Nephron (organoid): ENCODE measurements around the gene MVP.

Source experiments
- H3K27ac Mint-ChIP-seq, 3 experiments: 2 replicates each; pipeline ENCODE4 v1.8.0; 2020; ENCODE audit warnings: mixed read lengths in 3 of 3, mild to moderate bottlenecking in 2 of 3, moderate library complexity in 1 of 3
- H3K27me3 Mint-ChIP-seq: 2 replicates; pipeline ENCODE4 v1.8.0; 2021; ENCODE audit warnings: low read depth, mild to moderate bottlenecking, moderate library complexity, mixed read lengths
- H3K36me3 Mint-ChIP-seq: 2 replicates; pipeline ENCODE4 v1.8.0; 2020; ENCODE audit warnings: low read depth, mixed read lengths
- H3K4me1 Mint-ChIP-seq: 2 replicates; pipeline ENCODE4 v1.8.0; 2020; ENCODE audit warnings: mixed read lengths
- H3K4me3 Mint-ChIP-seq, 3 experiments: 2 replicates each; pipeline ENCODE4 v1.8.0; 2020; ENCODE audit warnings: mild to moderate bottlenecking in 3 of 3, mixed read lengths in 3 of 3, moderate library complexity in 2 of 3
- H3K9me3 Mint-ChIP-seq: 2 replicates; pipeline ENCODE4 v1.8.0; 2020; ENCODE audit warnings: mixed read lengths
- CTCF ChIP-seq, 3 experiments: fragments of 200-600 bp; sonication (generic); IDR thresholded peaks; one replicate each; pipeline ENCODE4 v1.5.0; 2021; ENCODE audit warnings: antibody characterized with exemption in 3 of 3; ENCODE audit not compliant: unreplicated experiment in 3 of 3

The MVP gene

GRCh38 chr16:29848420-29849297 is 28.4 kb downstream of the MVP start:
- no peak overlapping the region for H3K4me3 Mint-ChIP-seq
- H3K9me3 Mint-ChIP-seq: no peaks in the 10 kb centered on the region
- H3K27ac Mint-ChIP-seq: peak overlapping the region in 1 of 3 experiments; percentile 83
- H3K4me1 Mint-ChIP-seq: peaks cover 5% of the 10 kb centered on the region
- no peaks in the 10 kb centered on the region for H3K36me3 Mint-ChIP-seq
- H3K27me3 Mint-ChIP-seq: no peaks in the 10 kb centered on the region
- peak; percentile 55 to 62 (median 59) for TF ChIP-seq CTCF (IDR thresholded peaks at IDR 0.05; ENCODE audit: unreplicated experiment in 3 of 3)

- Mint-ChIP-seq H3K4me1 (peaks cover 5% of the 10 kb centered on the region), H3K9me3 (no peaks in the 10 kb centered on the region), H3K27ac (peak overlapping the region; percentile 11 to 83 (median 31)), H3K27me3 (no peaks in the 10 kb centered on the region), H3K36me3 (no peaks in the 10 kb centered on the region), H3K4me3 (no peak overlapping the region)
- TF ChIP-seq CTCF (IDR thresholded peaks at IDR 0.05; ENCODE audit: unreplicated experiment in 3 of 3): no peak
Observed at GRCh38 chr16:29849505-29849904, 29.2 kb downstream of the MVP start.

- peaks cover 5% of the 10 kb centered on the region for H3K4me1 Mint-ChIP-seq
- H3K27ac Mint-ChIP-seq: peak overlapping the region in 1 of 3 experiments; percentile 7
- no peak for TF ChIP-seq CTCF (IDR thresholded peaks at IDR 0.05; ENCODE audit: unreplicated experiment in 3 of 3)
- no peaks in the 10 kb centered on the region for H3K9me3 Mint-ChIP-seq
- no peaks in the 10 kb centered on the region for H3K36me3 Mint-ChIP-seq
- no peak overlapping the region for H3K4me3 Mint-ChIP-seq
- no peaks in the 10 kb centered on the region for H3K27me3 Mint-ChIP-seq
Observed at GRCh38 chr16:29850998-29851397, 30.7 kb downstream of the MVP start.

DNA sequence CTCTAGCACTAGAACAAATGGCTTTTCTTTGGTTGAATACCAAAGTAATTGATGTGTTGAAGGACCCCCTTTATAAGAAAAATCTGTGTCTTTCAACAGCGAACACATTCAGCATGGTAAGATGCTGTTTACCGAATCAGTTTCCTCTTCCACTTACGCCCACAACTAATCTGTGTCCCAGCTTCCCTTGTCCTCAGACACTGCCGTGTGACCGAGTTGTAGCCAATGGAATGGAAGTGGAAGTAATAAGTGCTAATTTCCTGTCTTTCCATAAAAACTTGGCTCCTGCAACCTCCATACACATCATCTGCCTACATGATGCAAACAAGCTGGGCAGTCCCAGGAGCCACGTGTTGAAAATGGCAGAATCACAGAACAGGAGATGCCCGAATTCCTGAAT is 32.4 kb downstream of the MVP start:
- Mint-ChIP-seq H3K9me3 (no peaks in the 10 kb centered on the region), H3K4me3 (no peak overlapping the region), H3K27ac (peak overlapping the region in 1 of 3 experiments; percentile 35), H3K36me3 (peaks cover 5% of the 10 kb centered on the region), H3K4me1 (peaks cover 5% of the 10 kb centered on the region), H3K27me3 (no peaks in the 10 kb centered on the region)
- no peak for TF ChIP-seq CTCF (IDR thresholded peaks at IDR 0.05; ENCODE audit: unreplicated experiment in 3 of 3)

- Mint-ChIP-seq H3K27ac (no peak overlapping the region), H3K9me3 (no peaks in the 10 kb centered on the region), H3K4me3 (no peak overlapping the region), H3K4me1 (no peaks in the 10 kb centered on the region), H3K27me3 (no peaks in the 10 kb centered on the region), H3K36me3 (peaks cover 18% of the 10 kb centered on the region)
- no peak for TF ChIP-seq CTCF (IDR thresholded peaks at IDR 0.05; ENCODE audit: unreplicated experiment in 3 of 3)
Observed at GRCh38 chr16:29854520-29855100, 34.3 kb downstream of the MVP start.
